ENCODE results near the gene RIMOC1.

The RIMOC1 gene

GRCh38 chr5:41869724-41870626, 34.2 kb upstream of the RIMOC1 start, which contains the start of gene OXCT1:
TSS of gene OXCT1 (minus strand) at chr5:41870425. CDS start at chr5:41870358, 67 bp downstream.
- no peak for TF ChIP-seq CTCF (IDR thresholded peaks at IDR 0.05; ENCODE audit: insufficient read depth, low read depth, low read length, missing control alignments)
- peak; percentile 96 for DNase-seq (ENCODE audit: low read depth)
- peak within 1 kb of the TSS; percentile 78 for H3K4me3 ChIP-seq (ENCODE audit: low read depth, low read length)

- H3K4me3 ChIP-seq (ENCODE audit: low read depth, low read length): peak overlapping the region; percentile 78
- TF ChIP-seq CTCF (IDR thresholded peaks at IDR 0.05; ENCODE audit: insufficient read depth, low read depth, low read length, missing control alignments): no peak
- DNase-seq (ENCODE audit: low read depth): no peak
Observed at GRCh38 chr5:41870627-41871048, 33.5 kb upstream of the RIMOC1 start.

GRCh38 chr5:41871852-41872251, 32.3 kb upstream of the RIMOC1 start:
- TF ChIP-seq CTCF (IDR thresholded peaks at IDR 0.05; ENCODE audit: insufficient read depth, low read depth, low read length, missing control alignments): no peak
- no peak overlapping the region for H3K4me3 ChIP-seq (ENCODE audit: low read depth, low read length)
- no peak for DNase-seq (ENCODE audit: low read depth)

- peak; percentile 30 for DNase-seq (ENCODE audit: low read depth)
- no peak overlapping the region for H3K4me3 ChIP-seq (ENCODE audit: low read depth, low read length)
- TF ChIP-seq CTCF (IDR thresholded peaks at IDR 0.05; ENCODE audit: insufficient read depth, low read depth, low read length, missing control alignments): no peak
Observed at GRCh38 chr5:41874512-41875060, 29.6 kb upstream of the RIMOC1 start.

GRCh38 chr5:41875121-41875520, 29.0 kb upstream of the RIMOC1 start:
- no peak overlapping the region for H3K4me3 ChIP-seq (ENCODE audit: low read depth, low read length)
- no peak for DNase-seq (ENCODE audit: low read depth)
- no peak for TF ChIP-seq CTCF (IDR thresholded peaks at IDR 0.05; ENCODE audit: insufficient read depth, low read depth, low read length, missing control alignments)

GRCh38 chr5:41876678-41877077, 27.5 kb upstream of the RIMOC1 start:
- no peak for TF ChIP-seq CTCF (IDR thresholded peaks at IDR 0.05; ENCODE audit: insufficient read depth, low read depth, low read length, missing control alignments)
- no peak for DNase-seq (ENCODE audit: low read depth)
- no peak overlapping the region for H3K4me3 ChIP-seq (ENCODE audit: low read depth, low read length)
